Hypothalamus (tissue), 51 donors: ENCODE results near the gene BRI3BP.
A peak's percentile ranks its signal among the peaks of the same experiment; 100 is the strongest.
"Not testable (repeated sequence)": the region's sequence is repeated elsewhere in the genome, so short reads cannot be mapped to it uniquely, and the experiment has no call there.

Experiments
- DNase-seq, 51 donors: peaks; one replicate each; lab custom pipeline; 2025; lab: John Stamatoyannopoulos, UW

The BRI3BP gene

GRCh38 chr12:125018356-125018755, 24.9 kb downstream of the BRI3BP start:
- DNase-seq: no peak

GRCh38 chr12:125021096-125021495, 27.7 kb downstream of the BRI3BP start:
- DNase-seq: no peak

GRCh38 chr12:125021771-125022170, 28.3 kb downstream of the BRI3BP start:
- no peak for DNase-seq

GRCh38 chr12:125023065-125023464, 29.6 kb downstream of the BRI3BP start:
- no peak for DNase-seq

GRCh38 chr12:125024949-125025563, 31.6 kb downstream of the BRI3BP start:
- no peak for DNase-seq

GRCh38 chr12:125025606-125026235, 32.3 kb downstream of the BRI3BP start:
- DNase-seq: no peak

GRCh38 chr12:125028106-125028505, 34.7 kb downstream of the BRI3BP start:
- no peak for DNase-seq

- no peak for DNase-seq
Measured at GRCh38 chr12:125029761-125030358, 36.4 kb downstream of the BRI3BP start.

GRCh38 chr12:125031471-125031870, 38.0 kb downstream of the BRI3BP start:
- DNase-seq: not testable (repeated sequence)

- no peak for DNase-seq
Measured at GRCh38 chr12:125032466-125033152, 39.2 kb downstream of the BRI3BP start.

- DNase-seq: no peak
Measured at GRCh38 chr12:125033288-125033687, 39.8 kb downstream of the BRI3BP start.

GRCh38 chr12:125038976-125039625, 45.7 kb downstream of the BRI3BP start:
- no peak for DNase-seq

- no peak for DNase-seq
Measured at GRCh38 chr12:125049093-125049458, 55.6 kb downstream of the BRI3BP start.

- peak in 1 of 51 donors; percentile 5 for DNase-seq
Measured at GRCh38 chr12:125050446-125050845, 57.0 kb downstream of the BRI3BP start.

- DNase-seq: no peak
Measured at GRCh38 chr12:125050868-125051267, 57.4 kb downstream of the BRI3BP start.

GRCh38 chr12:125053821-125054220, 60.4 kb downstream of the BRI3BP start:
- DNase-seq: no peak

- no peak for DNase-seq
Measured at GRCh38 chr12:125055591-125055990, 62.1 kb downstream of the BRI3BP start.

GRCh38 chr12:125056306-125056705, 62.9 kb downstream of the BRI3BP start:
- no peak for DNase-seq

- DNase-seq: no peak
Measured at GRCh38 chr12:125057708-125058107, 64.3 kb downstream of the BRI3BP start.

GRCh38 chr12:125061229-125061628, 67.8 kb downstream of the BRI3BP start:
- no peak for DNase-seq

- not testable (repeated sequence) for DNase-seq
Measured at GRCh38 chr12:125063522-125063921, 70.1 kb downstream of the BRI3BP start.
